ENCODE results near the gene TNFSF18.

DNA sequence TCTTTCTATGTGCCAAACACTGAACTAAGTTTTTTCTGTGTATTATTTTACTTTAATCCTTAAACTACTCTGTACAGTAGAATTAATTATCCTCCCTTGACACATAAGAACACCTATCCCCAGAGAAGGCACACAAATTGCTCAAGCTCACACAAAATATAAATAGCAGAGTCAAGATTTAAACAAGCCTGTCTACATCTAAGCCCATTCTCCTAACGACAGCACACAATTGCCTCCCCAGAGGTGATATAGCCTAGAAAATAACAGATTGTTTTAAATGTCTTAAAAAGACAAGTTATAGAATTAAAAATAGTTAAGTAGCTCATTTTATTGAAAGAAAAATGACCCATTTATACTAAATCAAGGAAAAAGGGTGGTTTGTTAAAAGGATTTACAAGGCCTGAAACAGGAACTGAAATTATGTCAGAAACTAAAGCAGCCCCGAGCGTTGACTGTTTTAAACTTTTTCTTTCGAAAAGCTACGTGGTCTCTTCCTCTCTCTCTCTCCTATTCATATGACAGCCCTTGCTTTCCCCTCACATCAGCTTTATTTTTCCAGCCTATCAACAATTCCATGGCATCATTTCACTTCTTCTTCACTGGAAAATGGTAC lies 30.5 kb downstream of the TNFSF18 start:
- TF ChIP-seq POLR2A (IDR thresholded peaks at IDR 0.05) (no peak), CTCF (IDR thresholded peaks at IDR 0.05) (no peak), EP300 (IDR thresholded peaks at IDR 0.05) (no peak)
